IMR-90 (cell line): Measurements from ENCODE around the gene UNKL. TPM values are rescaled to one million over a fixed set of nuclear protein-coding genes. Genes with fewer than 3 reads are reported as not detected.

Experiments used
- ATAC-seq: fragments of 200-7000 bp; cut with Tn5 transposase; 2 replicates; pipeline ENCODE4 v1.9.1; 2020; ENCODE audit warnings: low read depth, mild to moderate bottlenecking, moderate library complexity
- BruUV-seq: library from RNA; stranded (reverse); fragments of 400-500 nt; replicated peaks from 2 replicates; lab custom pipeline; 2021; lab: Mats Ljungman, UMichigan
- CTCF ChIA-PET: fragments of 300-600 bp; formaldehyde crosslinking; extraction: SDS; loops from one replicate; lab custom pipeline; 2021; ENCODE audit warnings: antibody characterized with exemption; lab: Yijun Ruan, JAX
- POLR2A ChIA-PET: fragments of 300-600 bp; sonication (Branson Sonifier 250); formaldehyde crosslinking; loops from one replicate; lab custom pipeline; 2022; ENCODE audit warnings: antibody characterized with exemption; ENCODE audit not compliant: unreplicated experiment; lab: Charles Lee
- DNase-seq: peaks from one replicate; pipeline ENCODE4 v3.0.0; 2013
- H2AFZ ChIP-seq: replicated peaks from 2 replicates; pipeline ENCODE3; 2013; ENCODE audit warnings: low read length, mild to moderate bottlenecking; ENCODE audit not compliant: poor library complexity
- H2AK5ac ChIP-seq: 2 replicates; pipeline ENCODE4 v1.6.1; 2013; ENCODE audit warnings: low read depth, low read length, inconsistent platforms
- H2AK9ac ChIP-seq: replicated peaks from 2 replicates; pipeline ENCODE3; 2013; ENCODE audit warnings: mild to moderate bottlenecking, low read depth, low read length, moderate library complexity; ENCODE audit not compliant: poor library complexity
- H2BK120ac ChIP-seq: 2 replicates; pipeline ENCODE4 v1.6.1; 2013; ENCODE audit warnings: low read depth, low read length, inconsistent platforms
- H2BK15ac ChIP-seq: 3 replicates; pipeline ENCODE4 v1.6.1; 2013; ENCODE audit warnings: low read depth, low read length, inconsistent platforms
- H2BK20ac ChIP-seq: 2 replicates; pipeline ENCODE4 v1.6.1; 2013; ENCODE audit warnings: low read depth, mild to moderate bottlenecking, inconsistent platforms, low read length, moderate library complexity
- H2BK5ac ChIP-seq: 2 replicates; pipeline ENCODE4 v1.6.1; 2013; ENCODE audit warnings: mild to moderate bottlenecking, low read depth, low read length, inconsistent platforms; ENCODE audit not compliant: poor library complexity, severe bottlenecking
- H3K14ac ChIP-seq: replicated peaks from 2 replicates; pipeline ENCODE4 v1.6.1; 2013; ENCODE audit warnings: low read depth, low read length, inconsistent platforms
- H3K18ac ChIP-seq: 2 replicates; pipeline ENCODE4 v1.6.1; 2013; ENCODE audit warnings: low read depth, low read length, control low read depth
- H3K23ac ChIP-seq: 2 replicates; pipeline ENCODE4 v1.6.1; 2013; ENCODE audit warnings: low read depth, low read length, inconsistent platforms
- H3K27ac ChIP-seq: 2 replicates; pipeline ENCODE4 v1.5.1; 2013; ENCODE audit warnings: mild to moderate bottlenecking, control low read depth, low read length; ENCODE audit not compliant: insufficient read depth
- H3K27me3 ChIP-seq: 2 replicates; pipeline ENCODE4 v1.6.1; 2013; ENCODE audit warnings: low read length; ENCODE audit not compliant: control insufficient read depth, insufficient read depth
- H3K36me3 ChIP-seq: 2 replicates; pipeline ENCODE4 v1.6.1; 2013; ENCODE audit warnings: low read length, mixed read lengths; ENCODE audit not compliant: control insufficient read depth, insufficient read depth
- H3K4ac ChIP-seq: 2 replicates; pipeline ENCODE4 v1.6.1; 2013; ENCODE audit warnings: low read depth, low read length, inconsistent platforms
- H3K4me1 ChIP-seq: 2 replicates; pipeline ENCODE4 v1.6.1; 2013; ENCODE audit warnings: low read length, mixed read lengths; ENCODE audit not compliant: control insufficient read depth, insufficient read depth
- H3K4me2 ChIP-seq: 2 replicates; pipeline ENCODE4 v1.6.1; 2013; ENCODE audit warnings: low read depth, mild to moderate bottlenecking, control low read depth, low read length, moderate library complexity
- H3K4me3 ChIP-seq: 2 replicates; pipeline ENCODE4 v1.5.1; 2013; ENCODE audit warnings: low read depth, mild to moderate bottlenecking, control low read depth, low read length, moderate library complexity; ENCODE audit not compliant: insufficient read depth
- H3K56ac ChIP-seq: 2 replicates; pipeline ENCODE4 v1.6.1; 2013; ENCODE audit warnings: low read length, inconsistent platforms; ENCODE audit not compliant: insufficient read depth; ENCODE audit errors: extremely low read depth
- H3K79me1 ChIP-seq, 2 experiments: 2 replicates each; pipeline ENCODE4 v1.6.1; 2013; ENCODE audit warnings: low read length in 2 of 2, inconsistent platforms in 1 of 2, low read depth in 1 of 2
- H3K9ac ChIP-seq: 2 replicates; pipeline ENCODE4 v1.6.1; 2013; ENCODE audit warnings: low read depth, low read length, control low read depth
- H3K9me1 ChIP-seq: 2 replicates; pipeline ENCODE4 v1.6.1; 2013; ENCODE audit warnings: low read length, inconsistent platforms; ENCODE audit not compliant: insufficient read depth
- H3K9me3 ChIP-seq: 2 replicates; pipeline ENCODE4 v1.6.1; 2013; ENCODE audit warnings: low read length; ENCODE audit not compliant: control insufficient read depth, insufficient read depth
- H4K20me1 ChIP-seq: 2 replicates; pipeline ENCODE4 v1.6.1; 2013; ENCODE audit warnings: low read length, inconsistent platforms; ENCODE audit not compliant: insufficient read depth
- H4K5ac ChIP-seq: 2 replicates; pipeline ENCODE4 v1.6.1; 2013; ENCODE audit warnings: mild to moderate bottlenecking, low read depth, low read length, control low read depth
- H4K8ac ChIP-seq, 2 experiments: 2 replicates each; pipeline ENCODE4 v1.6.1; 2013; ENCODE audit warnings: low read depth in 2 of 2, low read length in 2 of 2, control low read depth in 1 of 2, inconsistent platforms in 1 of 2
- H4K91ac ChIP-seq: 2 replicates; pipeline ENCODE4 v1.6.1; 2013; ENCODE audit warnings: low read depth, low read length, inconsistent platforms; ENCODE audit not compliant: insufficient read depth
- BHLHE40 ChIP-seq: fragments of 150-350 bp; IDR thresholded peaks from 2 replicates; pipeline ENCODE4 v1.6.1; 2016; ENCODE audit warnings: mild to moderate bottlenecking, low read depth, low read length
- CEBPB ChIP-seq: IDR thresholded peaks from 2 replicates; pipeline ENCODE4 v1.6.1; 2012; ENCODE audit warnings: low read depth, low read length, improper control_type of control experiment
- CHD1 ChIP-seq: IDR thresholded peaks from 2 replicates; pipeline ENCODE4 v1.6.1; 2012; ENCODE audit warnings: low read depth, low read length, improper control_type of control experiment
- RFX5 ChIP-seq: IDR thresholded peaks from 2 replicates; pipeline ENCODE4 v1.8.0; 2012; ENCODE audit warnings: low read depth, mild to moderate bottlenecking, low read length, moderate library complexity
- SMC3 ChIP-seq: fragments of 150-350 bp; IDR thresholded peaks from 2 replicates; pipeline ENCODE4 v1.6.1; 2016; ENCODE audit warnings: low read depth, mild to moderate bottlenecking, antibody characterized with exemption, low read length, moderate library complexity
- WGBS, 2 experiments: methylation state at CpG; one replicate each; pipeline versions ENCODE4 v1.1.5 to v1.1.7; 2013; ENCODE audit warnings: missing lambda C conversion rate in 2 of 2; ENCODE audit not compliant: insufficient read length in 1 of 2; ENCODE audit errors: extremely low coverage in 2 of 2; 5-methylcytosine and 5-hydroxymethylcytosine counted together
- dilution Hi-C: fragments of 300-500 bp; cut with HindIII; formaldehyde crosslinking; loops from one replicate; pipeline ENCODE4 v1.14.3; 2018; ENCODE audit warnings: low sequenced_read_pairs; ENCODE audit not compliant: unreplicated experiment
- in situ Hi-C: fragments of 300-500 bp; cut with MboI; formaldehyde crosslinking; loops from 3 replicates; pipeline ENCODE4 v1.14.3; 2019; ENCODE audit warnings: low sequenced_read_pairs, inconsistent platforms, mixed read lengths
- intact Hi-C: fragments of 100-400 bp; cut with micrococcal nuclease; formaldehyde crosslinking; loops from 2 replicates; pipeline ENCODE4 v1.10.0; 2022
- polyA plus RNA-seq, 3 experiments: library from polyadenylated mRNA; depleted of rRNA; stranded (reverse); fragments of >200 nt; gene quantifications; 2 replicates each; pipeline ENCODE4 v1.2.3, GENCODE V29; 2012; ENCODE audit warnings: low replicate concordance in 1 of 3
- total RNA-seq: library from RNA; depleted of rRNA; stranded (reverse); fragments of >200 nt; gene quantifications from 2 replicates; pipeline ENCODE4 v1.2.3, GENCODE V29; 2012

UNKL gene
- total and polyA plus RNA-seq, 2 of the 4 experiments (the other 2 are of a cell fraction), result 4.1 to 13.3 TPM

- no peak overlapping the region for H2BK5ac ChIP-seq
- no peak for ATAC-seq
- 0 out of 2 replicates have a peak, but pooled peaks cover 2% of the 10 kb centered on the region for H3K4me1 ChIP-seq
- no peak overlapping the region for H3K4ac ChIP-seq
- H3K23ac ChIP-seq, result no peak overlapping the region
- no peak overlapping the region for H2BK120ac ChIP-seq
- H3K56ac ChIP-seq, result no peak overlapping the region
- no peaks in the 10 kb centered on the region for H3K36me3 ChIP-seq
- CTCF ChIA-PET, result no interaction called here
- TF ChIP-seq CHD1 (no peak), BHLHE40 (no peak), SMC3 (no peak), CEBPB (no peak), RFX5 (no peak)
- H3K9me3 ChIP-seq, result no peaks in the 10 kb centered on the region
- no TSS peak for BruUV-seq
- H3K14ac ChIP-seq, result no peak overlapping the region
- dilution Hi-C loops (no loop called here), intact Hi-C loops (no loop called here), in situ Hi-C loops (no loop called here)
- no peak overlapping the region for H2AFZ ChIP-seq
- H3K9me1 ChIP-seq, result no peaks in the 10 kb centered on the region
- H4K5ac ChIP-seq, result no peak overlapping the region
- no peak overlapping the region for H3K4me2 ChIP-seq
- peaks cover 2% of the 10 kb centered on the region; the same call in 1 of the 2 replicates for H3K27me3 ChIP-seq
- POLR2A ChIA-PET, result no interaction called here
- no peak overlapping the region for H3K27ac ChIP-seq
- no peak overlapping the region for H3K18ac ChIP-seq
- H3K4me3 ChIP-seq, result no peak overlapping the region
- no peaks in the 10 kb centered on the region; the same call in 1 of the 2 replicates for H4K20me1 ChIP-seq
- no peak overlapping the region for H2BK15ac ChIP-seq
- H2AK9ac ChIP-seq, result no peak overlapping the region
- no peak overlapping the region for H3K9ac ChIP-seq
- no peak for DNase-seq
- no peak overlapping the region for H4K8ac ChIP-seq
- H4K91ac ChIP-seq, result no peak overlapping the region
- no peak overlapping the region for H2BK20ac ChIP-seq
- no peak overlapping the region; the same call in 1 of the 2 replicates for H2AK5ac ChIP-seq
- 90% methylated on average over 25 of the region's 39 CpGs; no CpG with 5 or more reads in 1 of the 2 experiments for WGBS, 2 experiments
- H3K79me1 ChIP-seq, result no peaks in the 10 kb centered on the region
Observed at GRCh38 chr16:1341495-1342420, 72.7 kb downstream of the UNKL start.
